Measurements from ENCODE around the gene ATP6V0D1. TPM values are rescaled to one million over a fixed set of nuclear protein-coding genes. Genes with fewer than 3 reads are reported as not detected.

The ATP6V0D1 gene
- total and polyA plus RNA-seq, 2 experiments from 2014 or later: 20.6 to 68.7 TPM

- TF ChIP-seq ZNF462 (CRISPR knock-in tag; IDR thresholded peaks at IDR 0.05) (no peak), CREB1 (CRISPR knock-in tag; IDR thresholded peaks at IDR 0.05; ENCODE audit: low read depth) (no peak)
Observed at GRCh38 chr16:67437513-67437912, 43.4 kb downstream of the ATP6V0D1 start (continued).

GRCh38 chr16:67436640-67437193 is 44.2 kb downstream of the ATP6V0D1 start:
- H3K9me3 Mint-ChIP-seq: peaks cover 3% of the 10 kb centered on the region; the same call in 1 of the 3 replicates
- H3K4me3 Mint-ChIP-seq: no peak overlapping the region
- no peak for TF ChIP-seq CTCF (conservative IDR thresholded peaks at IDR 0.05; ENCODE audit: low read depth in 2 of 2)
- TF ChIP-seq STAT1 (IDR thresholded peaks at IDR 0.05; ENCODE audit: unreplicated experiment): no peak
- TF ChIP-seq CREB1 (CRISPR knock-in tag; IDR thresholded peaks at IDR 0.05; ENCODE audit: low read depth): no peak
- no peak for TF ChIP-seq EZH2phosphoT487 (IDR thresholded peaks at IDR 0.05; ENCODE audit: unreplicated experiment)
- TF ChIP-seq NANOG (IDR thresholded peaks at IDR 0.05; ENCODE audit: borderline replicate concordance): no peak
- TF ChIP-seq JUNB (IDR thresholded peaks at IDR 0.05; ENCODE audit: unreplicated experiment): no peak
- TF ChIP-seq POLR2AphosphoS5 (IDR thresholded peaks at IDR 0.05; ENCODE audit: low read depth): no peak
- Histone ChIP-seq H3K27ac (ENCODE audit: low read depth) (no peak overlapping the region), H3K27me3 (ENCODE audit: insufficient read depth) (no peaks in the 10 kb centered on the region), H3K79me2 (replicated peaks; ENCODE audit: insufficient read depth) (no peaks in the 10 kb centered on the region), H3K9me2 (ENCODE audit: insufficient read depth) (no peaks in the 10 kb centered on the region), H3K4me1 (ENCODE audit: insufficient read depth) (peaks cover 9% of the 10 kb centered on the region; the same call in 1 of the 2 replicates), H2AFZ (no peak overlapping the region), H3K4me2 (no peak overlapping the region), H3K36me3 (ENCODE audit: insufficient read depth) (peaks cover 3% of the 10 kb centered on the region; the same call in 1 of the 2 replicates), H4K20me1 (replicated peaks; ENCODE audit: insufficient read depth) (no peaks in the 10 kb centered on the region), H3F3A (replicated peaks; ENCODE audit: low read depth) (no peaks in the 10 kb centered on the region), H3K4me3 (no peak overlapping the region)
- DNase-seq (ENCODE audit: low spot score): no peak
- H3K27ac Mint-ChIP-seq: no peak overlapping the region
- ATAC-seq: no peak
- peaks cover 21% of the 10 kb centered on the region for H3K4me1 Mint-ChIP-seq
- H3K27me3 Mint-ChIP-seq (ENCODE audit: insufficient read depth, low read depth, poor library complexity): peaks cover 21% of the 10 kb centered on the region
- peaks cover 19% of the 10 kb centered on the region for H3K36me3 Mint-ChIP-seq (ENCODE audit: low read depth)
